GM13976 (cell line): ENCODE measurements around the gene AAMP.

Source experiments
- DNase-seq: peaks from one replicate; pipeline ENCODE4 v3.0.0; 2012; ENCODE audit warnings: low spot score
- CTCF ChIP-seq: IDR thresholded peaks from 2 replicates; pipeline ENCODE4 v1.5.1; 2012; ENCODE audit warnings: borderline replicate concordance, mild to moderate bottlenecking; ENCODE audit not compliant: insufficient read depth; ENCODE audit errors: extremely low read depth, missing control alignments, control extremely low read depth
- in situ Hi-C: fragments of 300-500 bp; cut with MboI; formaldehyde crosslinking; loops from one replicate; pipeline ENCODE4 v1.12.0; 2022; ENCODE audit warnings: low sequenced_read_pairs, mixed read lengths, inconsistent platforms; ENCODE audit not compliant: unreplicated experiment

The AAMP gene

DNA sequence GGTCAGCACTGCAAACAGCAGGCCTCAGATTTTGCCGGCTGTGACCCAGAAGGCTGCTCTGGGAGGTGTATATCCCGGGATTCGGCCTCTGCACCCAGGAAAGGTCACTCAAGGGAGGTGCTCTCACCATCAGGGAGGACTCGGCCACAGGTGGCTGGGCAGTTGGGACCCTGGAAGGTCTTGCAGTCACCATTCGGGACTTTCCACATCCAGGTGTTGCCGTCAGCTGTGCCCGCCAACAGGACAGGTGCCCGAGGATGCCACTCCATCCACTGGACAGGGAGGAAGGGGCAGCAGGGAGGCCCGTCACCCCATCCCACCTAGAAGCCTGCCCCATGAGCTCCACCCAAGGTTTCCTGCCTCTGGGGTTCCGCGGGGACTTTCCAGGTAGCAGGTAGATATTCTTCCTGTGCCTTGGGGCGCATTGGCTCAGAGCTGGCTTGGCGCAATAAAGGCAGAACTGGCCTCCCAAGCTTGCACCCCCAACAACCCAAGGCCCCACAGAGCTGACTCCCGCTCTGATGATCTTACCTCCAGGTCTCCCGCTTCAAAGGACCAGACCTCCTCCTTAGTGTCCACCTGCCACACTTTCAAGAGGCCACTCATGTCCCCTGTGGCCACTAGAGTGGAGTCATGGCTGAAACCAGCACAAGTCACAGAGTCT, 3.5 kb downstream of the AAMP start:
- in situ Hi-C loops, result no loop called here
- no peak for DNase-seq
- no peak for TF ChIP-seq CTCF

DNA sequence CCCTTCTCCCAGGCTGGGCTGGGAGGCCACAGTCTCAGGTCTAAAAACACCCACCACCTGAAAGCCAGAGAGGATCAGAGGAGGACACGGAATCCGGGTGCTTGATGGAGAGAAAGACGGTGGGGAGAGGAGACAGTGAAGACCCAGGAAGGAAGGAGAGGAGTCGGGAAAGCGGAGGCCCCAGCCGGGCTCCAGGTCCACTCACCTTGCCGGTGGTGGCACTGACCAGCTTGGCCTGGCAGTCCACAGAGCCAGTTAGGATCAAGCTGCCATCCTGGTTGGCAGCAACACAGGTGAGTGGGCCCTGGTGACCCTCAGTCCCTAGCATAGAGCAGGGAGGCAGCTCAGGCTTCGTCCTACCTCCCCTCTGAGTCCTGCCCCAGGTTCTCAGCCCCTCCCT, 4.3 kb downstream of the AAMP start:
- TF ChIP-seq CTCF, result no peak
- in situ Hi-C loops, result no loop called here
- DNase-seq, result no peak

- in situ Hi-C loops, result no loop called here
- no peak for TF ChIP-seq CTCF
- DNase-seq, result no peak
These were observed 5.0 kb downstream of the AAMP start for GRCh38 chr2:218264773-218265561.

DNA sequence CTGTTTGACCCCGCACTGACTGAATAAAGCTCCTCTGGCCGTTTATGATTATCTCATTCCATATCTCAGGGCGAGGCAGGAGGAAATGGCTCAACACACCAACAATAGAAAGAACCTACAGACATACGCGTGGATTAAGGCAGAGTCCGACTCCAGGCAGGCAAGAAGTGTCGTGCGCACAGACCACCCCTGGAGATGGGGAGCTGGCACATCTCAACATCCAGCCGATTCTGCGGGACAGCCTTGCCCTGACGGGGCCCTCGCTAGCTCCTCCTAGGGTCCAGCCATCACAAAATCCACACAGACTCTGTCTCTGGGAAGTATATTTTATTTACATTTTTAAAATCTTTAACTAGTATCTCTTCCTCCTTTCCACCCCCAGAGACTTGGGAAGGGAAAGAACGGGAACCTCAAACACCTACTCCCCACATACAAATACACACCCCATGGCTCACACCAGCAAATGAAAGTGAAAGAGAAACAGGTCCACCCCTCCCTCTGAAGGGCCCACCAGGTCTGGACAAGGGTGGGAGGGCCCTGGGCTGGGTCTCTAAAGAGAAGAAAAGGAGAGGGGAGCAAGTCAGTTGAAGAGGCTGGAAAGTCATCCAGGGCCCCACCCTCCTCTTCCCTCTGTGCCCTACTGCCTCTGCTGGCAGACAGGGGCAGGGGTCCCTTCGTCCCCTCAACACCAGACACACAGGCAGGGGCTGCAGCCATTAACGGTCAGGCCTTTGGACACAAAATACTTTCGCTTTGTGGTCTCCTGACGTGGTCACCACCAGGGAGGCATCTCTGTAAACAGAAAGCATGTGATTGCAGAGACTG, 5.9 kb downstream of the AAMP start:
- in situ Hi-C loops, result no loop called here
- TF ChIP-seq CTCF, result no peak
- DNase-seq, result no peak

DNA sequence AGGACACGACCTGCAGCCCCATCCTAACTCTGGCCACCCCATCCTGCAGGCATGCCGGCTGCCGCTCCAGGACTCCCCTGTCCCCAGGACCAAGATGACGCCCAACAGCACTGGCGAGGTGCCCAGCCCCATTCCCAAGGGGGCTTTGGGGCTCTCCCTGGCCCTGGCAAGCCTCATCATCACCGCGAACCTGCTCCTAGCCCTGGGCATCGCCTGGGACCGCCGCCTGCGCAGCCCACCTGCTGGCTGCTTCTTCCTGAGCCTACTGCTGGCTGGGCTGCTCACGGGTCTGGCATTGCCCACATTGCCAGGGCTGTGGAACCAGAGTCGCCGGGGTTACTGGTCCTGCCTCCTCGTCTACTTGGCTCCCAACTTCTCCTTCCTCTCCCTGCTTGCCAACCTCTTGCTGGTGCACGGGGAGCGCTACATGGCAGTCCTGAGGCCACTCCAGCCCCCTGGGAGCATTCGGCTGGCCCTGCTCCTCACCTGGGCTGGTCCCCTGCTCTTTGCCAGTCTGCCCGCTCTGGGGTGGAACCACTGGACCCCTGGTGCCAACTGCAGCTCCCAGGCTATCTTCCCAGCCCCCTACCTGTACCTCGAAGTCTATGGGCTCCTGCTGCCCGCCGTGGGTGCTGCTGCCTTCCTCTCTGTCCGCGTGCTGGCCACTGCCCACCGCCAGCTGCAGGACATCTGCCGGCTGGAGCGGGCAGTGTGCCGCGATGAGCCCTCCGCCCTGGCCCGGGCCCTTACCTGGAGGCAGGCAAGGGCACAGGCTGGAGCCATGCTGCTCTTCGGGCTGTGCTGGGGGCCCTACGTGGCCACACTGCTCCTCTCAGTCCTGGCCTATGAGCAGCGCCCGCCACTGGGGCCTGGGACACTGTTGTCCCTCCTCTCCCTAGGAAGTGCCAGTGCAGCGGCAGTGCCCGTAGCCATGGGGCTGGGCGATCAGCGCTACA, 7.0 kb downstream of the AAMP start:
- in situ Hi-C loops, result no loop called here
- TF ChIP-seq CTCF, result no peak
- no peak for DNase-seq
